ENCODE results near the gene ESYT1. TPM values are rescaled to one million over a fixed set of nuclear protein-coding genes. Genes with fewer than 3 reads are reported as not detected.

The ESYT1 gene
- total RNA-seq, 3 donors from 2014 or later (not counting 1 experiment from before 2014, with no cell fraction given), result 198 to 215 (median 199) TPM

DNA sequence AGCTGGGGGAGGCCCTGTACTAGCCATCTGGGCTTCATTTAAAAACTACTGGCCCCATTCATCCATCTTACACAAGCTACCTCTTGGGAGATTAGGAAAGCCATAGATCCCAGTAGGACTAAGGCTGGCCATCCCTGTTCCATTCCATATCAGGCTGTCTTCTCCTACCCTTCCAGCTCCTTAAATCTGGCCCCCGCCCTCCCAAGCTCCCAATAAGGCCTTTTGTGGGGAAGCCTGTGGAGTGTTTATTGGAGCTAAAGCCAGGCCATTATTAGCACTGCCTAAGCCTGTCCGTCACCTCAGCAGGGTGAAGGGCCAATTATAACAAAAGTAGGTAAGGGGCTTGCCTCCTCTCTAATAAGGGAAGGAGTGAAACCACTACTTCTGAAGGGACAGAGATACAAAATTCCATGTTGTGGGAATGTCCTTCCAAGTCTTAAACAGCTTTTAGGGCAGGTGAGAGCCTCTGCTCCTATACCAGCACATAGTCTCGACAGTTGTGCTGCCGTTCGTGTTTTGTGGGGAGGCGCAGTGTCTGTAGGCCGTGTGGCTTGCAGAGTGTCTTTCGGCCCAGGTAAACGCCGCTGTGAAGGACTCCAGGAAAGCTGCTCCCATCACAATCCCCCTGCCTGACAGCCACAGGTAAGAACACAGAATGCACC lies 33.8 kb downstream of the ESYT1 start:
- no peak overlapping the region for H3K27ac ChIP-seq (ENCODE audit: low read length)
- intact Hi-C loops (cut with micrococcal nuclease), result no loop called here
- Mint-ChIP-seq H3K4me3 (peak overlapping the region; percentile 68), H3K4me1 (peaks cover 48 to 58% of the 10 kb centered on the region in 2 donors), H3K27ac (peak overlapping the region; percentile 96 to 98), H3K27me3 (ENCODE audit: low read depth in 2 of 2) (no peaks in the 10 kb centered on the region), H3K36me3 (no peaks in the 10 kb centered on the region), H3K9me3 (no peaks in the 10 kb centered on the region)
- no peaks in the 10 kb centered on the region for H3K9me3 ChIP-seq (ENCODE audit: control insufficient read depth, insufficient read depth, low read length)
- TF ChIP-seq, protein P1, sequence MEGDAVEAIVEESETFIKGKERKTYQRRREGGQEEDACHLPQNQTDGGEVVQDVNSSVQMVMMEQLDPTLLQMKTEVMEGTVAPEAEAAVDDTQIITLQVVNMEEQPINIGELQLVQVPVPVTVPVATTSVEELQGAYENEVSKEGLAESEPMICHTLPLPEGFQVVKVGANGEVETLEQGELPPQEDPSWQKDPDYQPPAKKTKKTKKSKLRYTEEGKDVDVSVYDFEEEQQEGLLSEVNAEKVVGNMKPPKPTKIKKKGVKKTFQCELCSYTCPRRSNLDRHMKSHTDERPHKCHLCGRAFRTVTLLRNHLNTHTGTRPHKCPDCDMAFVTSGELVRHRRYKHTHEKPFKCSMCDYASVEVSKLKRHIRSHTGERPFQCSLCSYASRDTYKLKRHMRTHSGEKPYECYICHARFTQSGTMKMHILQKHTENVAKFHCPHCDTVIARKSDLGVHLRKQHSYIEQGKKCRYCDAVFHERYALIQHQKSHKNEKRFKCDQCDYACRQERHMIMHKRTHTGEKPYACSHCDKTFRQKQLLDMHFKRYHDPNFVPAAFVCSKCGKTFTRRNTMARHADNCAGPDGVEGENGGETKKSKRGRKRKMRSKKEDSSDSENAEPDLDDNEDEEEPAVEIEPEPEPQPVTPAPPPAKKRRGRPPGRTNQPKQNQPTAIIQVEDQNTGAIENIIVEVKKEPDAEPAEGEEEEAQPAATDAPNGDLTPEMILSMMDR (IDR thresholded peaks at IDR 0.05), result no peak
- peaks cover 62% of the 10 kb centered on the region for H3K36me3 ChIP-seq (ENCODE audit: control insufficient read depth, insufficient read depth, low read length)
- H3K4me1 ChIP-seq (ENCODE audit: control insufficient read depth, insufficient read depth, low read length), result peaks cover 40% of the 10 kb centered on the region
- WGBS (ENCODE audit: insufficient coverage), result 93% methylated on average over 7 of the region's 10 CpGs
- no peaks in the 10 kb centered on the region for H3K27me3 ChIP-seq (ENCODE audit: control insufficient read depth, insufficient read depth, low read length)
- DNase-seq (no peak), ATAC-seq (no peak)
- H3K4me3 ChIP-seq (ENCODE audit: low read length), result no peak overlapping the region

DNA sequence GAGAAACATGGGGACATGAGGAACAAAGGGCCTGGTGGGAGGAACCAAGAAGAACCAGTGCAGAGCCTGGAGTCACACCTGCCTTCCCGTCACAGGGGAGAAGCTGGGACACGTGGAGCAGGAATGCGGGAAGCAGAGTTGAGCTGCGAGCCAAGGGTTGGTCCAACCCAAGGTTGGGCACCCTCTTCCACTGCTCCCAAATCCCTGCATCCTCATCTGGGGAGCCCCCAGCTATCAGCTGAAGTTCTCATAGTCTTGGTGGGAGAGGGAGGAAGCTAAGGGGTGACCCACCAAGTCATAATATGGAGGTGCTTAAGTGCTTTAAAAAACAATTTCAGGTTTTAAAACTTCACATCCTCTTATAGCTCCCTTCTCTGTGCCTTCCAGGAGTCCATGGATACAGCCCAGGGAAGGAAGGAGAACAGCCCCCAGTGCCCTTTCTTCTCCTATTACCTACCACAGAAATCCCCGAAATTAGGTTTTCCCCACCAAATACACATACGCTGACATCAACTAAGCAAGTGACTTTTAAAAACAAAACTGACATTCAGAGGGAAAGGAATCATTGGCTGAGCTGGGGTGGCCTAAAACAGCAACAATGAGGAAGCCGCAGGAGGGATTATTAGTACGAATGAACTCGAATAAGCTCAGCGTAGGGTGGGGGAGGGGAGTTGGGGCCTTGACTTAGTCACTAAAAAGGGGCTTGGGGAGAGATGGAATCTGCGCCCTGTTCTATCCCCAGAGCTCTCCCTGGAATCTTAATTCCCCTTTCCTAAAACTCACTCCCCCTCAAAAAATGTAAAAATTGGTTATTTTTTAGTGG lies 34.6 kb downstream of the ESYT1 start:
- DNase-seq (peak in 1 of 2 donors; percentile 18), ATAC-seq (no peak)
- WGBS (ENCODE audit: insufficient coverage), result 88% methylated on average over 10 of the region's 11 CpGs
- no peaks in the 10 kb centered on the region for H3K9me3 ChIP-seq (ENCODE audit: control insufficient read depth, insufficient read depth, low read length)
- H3K36me3 Mint-ChIP-seq, result peaks cover under 1% of the 10 kb centered on the region
- peaks cover 32% of the 10 kb centered on the region for H3K4me1 ChIP-seq (ENCODE audit: control insufficient read depth, insufficient read depth, low read length)
- H3K4me3 Mint-ChIP-seq, result no peak overlapping the region
- H3K27me3 ChIP-seq (ENCODE audit: control insufficient read depth, insufficient read depth, low read length), result no peaks in the 10 kb centered on the region
- H3K27ac ChIP-seq (ENCODE audit: low read length), result no peak overlapping the region
- TF ChIP-seq, protein P1 (IDR thresholded peaks at IDR 0.05), result no peak
- peaks cover 41 to 53% of the 10 kb centered on the region in 2 donors for H3K4me1 Mint-ChIP-seq
- no peaks in the 10 kb centered on the region for H3K9me3 Mint-ChIP-seq
- H3K27me3 Mint-ChIP-seq (ENCODE audit: low read depth in 2 of 2), result no peaks in the 10 kb centered on the region
- H3K4me3 ChIP-seq (ENCODE audit: low read length), result no peak overlapping the region
- intact Hi-C loops (cut with micrococcal nuclease), result no loop called here
- peak overlapping the region; percentile 96 to 98 for H3K27ac Mint-ChIP-seq
- H3K36me3 ChIP-seq (ENCODE audit: control insufficient read depth, insufficient read depth, low read length), result peaks cover 67% of the 10 kb centered on the region

DNA sequence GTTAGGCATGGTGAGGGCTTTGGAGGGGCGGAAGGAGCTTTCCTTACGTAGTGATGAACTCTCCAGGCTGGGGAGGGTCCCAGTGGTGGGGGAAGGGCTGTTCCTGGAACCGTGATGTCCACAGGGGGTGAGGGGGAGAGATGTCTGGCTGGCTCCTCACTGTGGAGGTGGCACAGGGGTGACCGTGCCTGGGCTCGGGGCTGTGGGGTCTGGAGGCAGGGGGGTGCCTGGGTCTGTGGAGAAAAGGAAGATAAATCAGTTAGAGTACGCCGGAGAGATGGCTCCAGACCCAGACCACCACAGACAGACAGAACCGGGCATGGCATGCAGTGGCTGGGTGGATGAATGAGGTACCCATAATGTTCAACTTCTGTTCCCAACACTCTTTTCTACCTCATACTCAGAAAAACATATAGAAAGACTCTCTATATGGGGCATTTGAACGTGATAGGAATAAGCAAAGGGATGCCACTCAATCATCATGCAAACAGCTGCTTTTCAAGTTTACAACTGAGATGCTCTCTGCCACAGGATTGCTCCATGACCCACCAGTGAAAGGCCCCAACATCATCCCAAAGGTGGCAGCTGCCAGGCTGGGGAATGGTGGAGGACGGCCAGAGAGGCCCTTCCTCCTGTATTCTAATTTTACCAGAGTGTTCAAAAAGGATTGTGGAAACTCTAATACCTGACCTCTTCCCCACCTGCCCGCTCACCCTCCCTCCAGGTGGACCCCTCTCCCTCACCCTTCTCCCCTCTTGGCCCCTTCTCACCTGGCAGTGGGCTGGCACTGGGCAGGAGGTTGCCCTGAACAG lies 35.7 kb downstream of the ESYT1 start:
- peaks cover 6% of the 10 kb centered on the region for H3K36me3 Mint-ChIP-seq
- Histone ChIP-seq H3K36me3 (ENCODE audit: control insufficient read depth, insufficient read depth, low read length) (peaks cover 75% of the 10 kb centered on the region), H3K9me3 (ENCODE audit: control insufficient read depth, insufficient read depth, low read length) (no peaks in the 10 kb centered on the region), H3K27me3 (ENCODE audit: control insufficient read depth, insufficient read depth, low read length) (no peaks in the 10 kb centered on the region), H3K4me3 (ENCODE audit: low read length) (no peak overlapping the region), H3K4me1 (ENCODE audit: control insufficient read depth, insufficient read depth, low read length) (peaks cover 29% of the 10 kb centered on the region), H3K27ac (ENCODE audit: low read length) (no peak overlapping the region)
- intact Hi-C loops (cut with micrococcal nuclease), result no loop called here
- peak overlapping the region; percentile 80 to 96 for H3K27ac Mint-ChIP-seq
- peaks cover 33 to 44% of the 10 kb centered on the region in 2 donors for H3K4me1 Mint-ChIP-seq
- no peaks in the 10 kb centered on the region for H3K9me3 Mint-ChIP-seq
- H3K4me3 Mint-ChIP-seq, result peak overlapping the region; percentile 25
- no peaks in the 10 kb centered on the region for H3K27me3 Mint-ChIP-seq (ENCODE audit: low read depth in 2 of 2)
- 90% methylated on average over 8 of the region's 11 CpGs for WGBS (ENCODE audit: insufficient coverage)
- DNase-seq (no peak), ATAC-seq (no peak)
- TF ChIP-seq, protein P1 (IDR thresholded peaks at IDR 0.05), result no peak

All from natural killer cell (primary cell).